ENCODE measurements around the gene ARPP21. TPM values are rescaled to one million over a fixed set of nuclear protein-coding genes. Genes with fewer than 3 reads are reported as not detected.

Gene ARPP21
- polyA plus RNA-seq, 1 donor (not counting 4 experiments of a cell fraction or from before 2014, with no cell fraction given), result not detected

GRCh38 chr3:35789042-35789831 is 149.9 kb downstream of the ARPP21 start:
- Histone ChIP-seq H3K4me1 (ENCODE audit: control insufficient read depth, extremely low read depth, insufficient read depth, low read length) (no peaks in the 10 kb centered on the region), H3K9me3 (ENCODE audit: control insufficient read depth, low read depth, low read length) (no peaks in the 10 kb centered on the region), H3K27ac (ENCODE audit: control insufficient read depth, insufficient read depth, low read length) (no peak overlapping the region), H3K4me2 (ENCODE audit: control insufficient read depth, extremely low read depth, insufficient read depth, low read depth, low read length) (no peak overlapping the region), H4K20me1 (ENCODE audit: control insufficient read depth, extremely low read depth, insufficient read depth, low read length) (no peaks in the 10 kb centered on the region), H2AFZ (ENCODE audit: control insufficient read depth, low read length) (no peak overlapping the region), H3K79me2 (ENCODE audit: control insufficient read depth, insufficient read depth, low read length) (no peaks in the 10 kb centered on the region), H3K36me3 (ENCODE audit: control insufficient read depth in 2 of 2, extremely low read depth in 1 of 2, insufficient read depth in 2 of 2, low read length in 2 of 2) (no peaks in the 10 kb centered on the region), H3K9ac (ENCODE audit: control insufficient read depth, extremely low read depth, insufficient read depth, low read length) (no peak overlapping the region), H3K27me3 (ENCODE audit: control insufficient read depth, extremely low read depth, insufficient read depth, low read length) (no peaks in the 10 kb centered on the region), H3K9me1 (ENCODE audit: control insufficient read depth, extremely low read depth, insufficient read depth, low read length) (no peaks in the 10 kb centered on the region), H3K4me3 (ENCODE audit: control insufficient read depth in 2 of 3, extremely low read depth in 1 of 3, insufficient read depth in 2 of 3, low read depth in 1 of 3, low read length in 3 of 3) (no peak overlapping the region)
- TF ChIP-seq CTCF (optimal IDR thresholded peaks at IDR 0.05 in 1 of 3, IDR thresholded peaks at IDR 0.05 in 1 of 3, conservative IDR thresholded peaks at IDR 0.05 in 1 of 3; ENCODE audit: extremely low read depth in 1 of 3, insufficient read depth in 2 of 3, low read length in 3 of 3) (no peak), EZH2 (IDR thresholded peaks at IDR 0.05; ENCODE audit: low read length) (no peak)
- FAIRE-seq (no peak), DNase-seq (ENCODE audit: low read depth, low spot score) (no peak)
- dilution Hi-C loops (cut with MboI; ENCODE audit: extremely low pct_ligation_motif_present, low sequenced_read_pairs), result no loop called here

- TF ChIP-seq EZH2 (IDR thresholded peaks at IDR 0.05; ENCODE audit: low read length) (no peak), CTCF (optimal IDR thresholded peaks at IDR 0.05 in 1 of 3, IDR thresholded peaks at IDR 0.05 in 1 of 3, conservative IDR thresholded peaks at IDR 0.05 in 1 of 3; ENCODE audit: extremely low read depth in 1 of 3, insufficient read depth in 2 of 3, low read length in 3 of 3) (no peak)
- H3K4me2 ChIP-seq (ENCODE audit: control insufficient read depth, extremely low read depth, insufficient read depth, low read depth, low read length), result no peak overlapping the region
- H3K79me2 ChIP-seq (ENCODE audit: control insufficient read depth, insufficient read depth, low read length), result no peaks in the 10 kb centered on the region
- no peaks in the 10 kb centered on the region for H3K27me3 ChIP-seq (ENCODE audit: control insufficient read depth, extremely low read depth, insufficient read depth, low read length)
- no peak overlapping the region for H3K4me3 ChIP-seq (ENCODE audit: control insufficient read depth in 2 of 3, extremely low read depth in 1 of 3, insufficient read depth in 2 of 3, low read depth in 1 of 3, low read length in 3 of 3)
- no peaks in the 10 kb centered on the region for H3K9me1 ChIP-seq (ENCODE audit: control insufficient read depth, extremely low read depth, insufficient read depth, low read length)
- DNase-seq (ENCODE audit: low read depth, low spot score) (no peak), FAIRE-seq (no peak)
- no peak overlapping the region for H3K9ac ChIP-seq (ENCODE audit: control insufficient read depth, extremely low read depth, insufficient read depth, low read length)
- dilution Hi-C loops (cut with MboI; ENCODE audit: extremely low pct_ligation_motif_present, low sequenced_read_pairs), result no loop called here
- no peaks in the 10 kb centered on the region for H4K20me1 ChIP-seq (ENCODE audit: control insufficient read depth, extremely low read depth, insufficient read depth, low read length)
- no peak overlapping the region for H2AFZ ChIP-seq (ENCODE audit: control insufficient read depth, low read length)
- H3K36me3 ChIP-seq (ENCODE audit: control insufficient read depth in 2 of 2, extremely low read depth in 1 of 2, insufficient read depth in 2 of 2, low read length in 2 of 2), result no peaks in the 10 kb centered on the region
- H3K9me3 ChIP-seq (ENCODE audit: control insufficient read depth, low read depth, low read length), result no peaks in the 10 kb centered on the region
- H3K27ac ChIP-seq (ENCODE audit: control insufficient read depth, insufficient read depth, low read length), result no peak overlapping the region
- no peaks in the 10 kb centered on the region for H3K4me1 ChIP-seq (ENCODE audit: control insufficient read depth, extremely low read depth, insufficient read depth, low read length)
Observed at GRCh38 chr3:35790764-35791163, 151.4 kb downstream of the ARPP21 start.
